CD4-positive, alpha-beta T cell treated with Interleukin-15 for 1 hour (primary cell): ENCODE results near the gene MEIOB.
A peak's percentile ranks its signal among the peaks of the same experiment; 100 is the strongest.

ENCODE experiments used
- DNase-seq: peaks from one replicate; pipeline ENCODE4 v3.0.0-alpha.2; 2020

MEIOB gene

DNA sequence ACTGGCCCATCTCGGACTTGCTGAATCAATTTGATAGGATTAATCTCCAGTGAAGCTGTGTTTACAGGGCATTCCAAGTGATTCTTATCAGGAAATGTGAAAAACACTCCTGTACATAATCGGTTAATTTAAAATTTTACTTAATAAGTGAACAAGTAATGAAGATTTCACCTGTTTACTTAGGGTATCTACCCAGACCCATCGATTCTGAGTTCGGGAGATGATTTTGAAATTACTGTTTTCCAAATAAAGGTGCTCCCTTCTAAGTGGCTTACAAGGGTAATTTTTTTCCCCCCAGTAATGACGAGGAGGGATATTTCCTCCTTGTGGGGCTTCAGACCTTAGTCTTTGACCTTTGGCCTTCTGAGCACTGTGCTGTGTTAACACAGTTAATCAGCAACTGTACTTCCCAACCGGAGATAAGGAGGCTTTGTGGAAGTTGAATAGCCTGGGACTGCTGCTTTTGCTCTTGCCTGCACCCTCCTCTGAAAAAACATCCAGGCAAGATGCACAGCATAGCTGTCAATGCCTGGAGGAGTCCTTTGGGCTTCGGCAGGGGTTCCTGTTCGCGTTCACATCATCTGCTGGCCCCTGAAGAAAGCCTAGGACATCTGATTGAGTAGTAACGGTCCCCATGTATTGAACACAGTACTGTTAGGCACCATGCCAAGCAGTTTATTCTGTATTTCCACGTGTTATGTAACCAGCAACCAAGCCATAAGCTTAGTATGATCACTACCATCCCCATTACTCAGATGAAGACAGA, 43.1 kb downstream of the MEIOB start:
- DNase-seq, result no peak

DNA sequence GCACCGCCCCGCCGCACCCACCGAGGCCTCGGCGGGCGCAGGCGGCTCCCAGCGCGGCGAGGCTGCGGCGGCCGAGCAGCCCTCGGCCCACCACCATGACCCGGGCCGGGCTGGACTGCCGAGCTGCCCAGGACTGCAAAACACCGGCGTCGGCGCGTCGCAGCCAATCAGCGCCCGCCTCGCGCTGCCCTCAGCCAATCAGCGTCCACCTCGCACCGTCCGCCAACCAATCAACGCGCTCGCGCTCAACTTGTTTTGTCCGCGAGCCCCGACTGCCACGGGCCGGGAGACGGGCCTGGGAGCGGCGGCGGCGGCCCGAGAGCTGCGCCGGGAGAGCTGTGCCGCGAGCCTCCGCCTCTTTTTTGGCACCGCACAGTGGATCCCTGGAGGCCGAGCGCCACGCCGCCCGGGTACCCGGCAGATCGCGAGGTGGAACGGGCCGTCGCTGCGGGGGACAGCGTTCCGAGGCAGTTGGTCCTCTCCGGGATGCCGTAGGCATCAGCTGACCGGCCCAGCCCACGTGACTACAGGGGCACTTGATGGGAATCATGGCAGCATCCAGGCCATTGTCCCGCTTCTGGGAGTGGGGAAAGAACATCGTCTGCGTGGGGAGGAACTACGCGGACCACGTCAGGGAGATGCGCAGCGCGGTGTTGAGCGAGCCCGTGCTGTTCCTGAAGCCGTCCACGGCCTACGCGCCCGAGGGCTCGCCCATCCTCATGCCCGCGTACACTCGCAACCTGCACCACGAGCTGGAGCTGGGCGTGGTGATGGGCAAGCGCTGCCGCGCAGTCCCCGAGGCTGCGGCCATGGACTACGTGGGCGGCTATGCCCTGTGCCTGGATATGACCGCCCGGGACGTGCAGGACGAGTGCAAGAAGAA, 45.0 kb downstream of the MEIOB start, which contains the start of the genes FAHD1 and HAGH:
Gene FAHD1, plus strand, starts transcription at position 516 of the 883 bp plus-strand sequence. Its CDS starts 33 bp downstream, at position 549.
Gene HAGH, minus strand, starts transcription at position 135 of the 883 bp plus-strand sequence. Its CDS starts 38 bp downstream, at position 97.
- DNase-seq, result peak; percentile 90

DNA sequence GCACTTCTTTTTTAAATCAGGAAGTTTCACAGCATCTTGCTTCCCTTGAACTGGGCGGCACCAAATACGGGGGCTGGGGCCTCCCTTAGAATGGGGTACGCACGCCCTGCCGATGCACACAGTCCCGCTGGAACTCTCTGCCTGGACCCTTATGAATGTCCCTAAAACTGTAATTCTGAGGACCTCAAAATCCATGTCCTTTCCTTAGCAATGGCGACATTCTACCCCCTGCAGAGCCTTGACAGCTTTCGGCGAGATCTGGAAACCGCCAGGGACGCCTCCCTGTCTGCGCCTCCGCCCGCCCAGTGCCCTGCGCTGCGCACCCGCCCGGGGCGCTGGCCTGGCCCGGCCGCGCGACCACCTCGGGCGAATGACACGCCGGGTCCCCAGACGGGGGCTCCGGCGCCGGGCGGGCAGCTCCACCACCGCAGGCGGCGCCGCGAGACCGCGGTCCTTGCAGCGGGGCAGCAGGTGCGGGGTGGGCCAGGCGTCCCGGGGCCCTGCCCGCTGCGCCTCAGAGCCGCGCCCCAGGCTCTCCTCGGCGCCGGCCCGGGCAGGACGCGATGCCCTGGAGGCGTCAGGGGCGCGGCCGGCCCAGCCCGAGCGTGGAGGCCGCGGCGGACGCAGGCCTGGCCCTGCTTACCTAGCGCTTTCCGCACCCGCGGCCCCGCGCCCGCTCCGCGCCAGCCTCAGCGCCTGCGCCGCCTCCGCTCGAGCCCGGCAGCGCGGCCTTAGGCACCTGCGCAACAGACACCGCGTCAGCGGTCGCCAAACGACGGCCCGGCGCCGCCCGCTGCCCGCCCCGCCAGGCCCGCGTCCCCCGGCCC, 45.9 kb downstream of the MEIOB start:
- DNase-seq, result no peak

GRCh38 chr16:1825381-1825863, 46.5 kb downstream of the MEIOB start:
- DNase-seq, result no peak

- no peak for DNase-seq
Measured at GRCh38 chr16:1823821-1824220, 48.1 kb downstream of the MEIOB start.

DNA sequence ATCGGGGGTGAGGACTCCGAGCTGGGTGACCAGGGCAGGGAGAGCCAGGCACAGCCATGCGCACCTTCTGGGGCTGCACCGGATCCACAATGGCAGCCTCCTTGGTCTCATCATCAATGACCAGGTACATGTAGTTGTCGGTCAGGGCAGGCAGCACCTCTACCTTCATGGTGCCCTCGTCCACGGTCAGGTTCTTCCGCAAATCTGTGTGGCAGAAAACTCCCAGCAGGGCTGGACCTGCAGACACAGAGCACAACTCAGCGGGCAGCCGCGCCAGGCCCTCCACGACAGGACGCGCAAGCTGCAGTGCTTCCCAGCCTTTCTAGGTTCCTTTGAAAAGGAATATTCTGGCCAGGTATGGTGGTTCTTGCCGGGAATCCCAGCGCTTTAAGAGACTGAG, 49.2 kb downstream of the MEIOB start:
- no peak for DNase-seq

- DNase-seq, result no peak
Measured at GRCh38 chr16:1821861-1822611, 49.9 kb downstream of the MEIOB start.

- no peak for DNase-seq
Measured at GRCh38 chr16:1820946-1821290, 51.0 kb downstream of the MEIOB start.

- no peak for DNase-seq
Measured at GRCh38 chr16:1820096-1820945, 51.6 kb downstream of the MEIOB start.

GRCh38 chr16:1819611-1820010, 52.4 kb downstream of the MEIOB start:
- DNase-seq, result no peak

DNA sequence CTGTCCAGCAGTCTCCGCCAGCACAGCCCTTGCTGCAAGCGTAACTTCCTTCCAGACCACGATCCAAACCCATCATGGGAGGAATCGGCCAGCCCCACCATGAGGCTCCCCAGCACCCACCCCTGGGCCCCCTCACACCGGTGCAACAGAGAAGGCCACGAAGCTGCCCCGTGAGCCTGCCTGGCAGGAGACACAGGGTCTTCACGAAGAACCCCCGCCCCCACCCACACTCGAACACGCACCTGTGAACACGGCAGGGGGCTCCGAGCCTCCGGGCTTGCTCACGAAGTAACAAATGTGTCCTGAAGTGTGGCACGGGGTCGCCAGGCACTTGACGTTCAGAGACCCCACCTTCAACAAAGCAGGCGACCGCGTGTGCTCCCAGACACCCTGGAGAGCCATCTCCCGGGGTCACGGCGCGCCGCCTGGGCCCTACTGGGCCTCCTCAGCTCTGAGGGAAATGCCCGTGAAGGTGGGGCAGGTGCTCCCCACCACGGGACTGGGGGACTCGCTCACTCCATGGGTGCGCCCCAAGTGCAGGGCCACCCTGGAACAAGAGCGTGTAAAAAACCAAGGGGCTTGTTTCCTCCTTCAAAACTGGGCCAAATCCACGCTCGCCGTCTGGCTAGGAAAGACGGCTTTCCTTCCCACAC, 53.0 kb downstream of the MEIOB start:
- DNase-seq, result no peak

GRCh38 chr16:1818204-1818872, 53.6 kb downstream of the MEIOB start:
- no peak for DNase-seq

DNA sequence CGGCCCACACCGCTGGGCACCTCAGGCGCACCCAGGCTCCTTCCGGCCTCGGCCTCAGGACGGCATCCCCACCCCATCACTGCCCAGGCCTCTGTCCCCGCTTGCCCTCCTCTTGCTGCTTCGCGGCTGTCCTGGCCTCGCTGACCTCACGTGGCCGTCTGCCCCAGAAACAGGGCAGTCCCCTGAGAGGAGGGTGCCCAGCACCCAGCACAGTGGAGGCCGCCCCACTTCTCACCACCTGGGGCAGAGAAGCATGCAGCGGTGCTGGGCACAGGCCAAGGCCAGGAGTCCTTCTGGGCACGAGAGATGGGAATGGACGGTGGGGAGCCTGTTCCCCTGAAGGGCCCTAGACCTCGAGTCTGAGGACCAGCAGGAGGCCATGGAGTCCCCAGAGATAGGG, 54.2 kb downstream of the MEIOB start:
- no peak for DNase-seq

DNA sequence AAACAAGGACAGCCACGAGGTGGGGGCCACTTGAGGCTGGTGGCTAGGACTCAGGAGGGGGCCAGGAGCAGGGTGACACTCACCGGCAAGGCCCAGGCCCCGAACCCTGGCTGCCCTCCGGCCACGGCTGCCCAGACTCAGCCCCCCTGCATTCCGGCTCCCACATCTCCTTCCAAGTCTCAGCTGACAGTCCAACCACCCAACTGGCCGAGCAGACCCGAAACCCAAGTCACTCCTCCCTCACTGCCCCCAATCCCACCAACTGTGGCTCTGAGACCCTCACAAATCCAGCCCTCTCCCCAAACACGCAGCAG, 54.7 kb downstream of the MEIOB start:
- no peak for DNase-seq

GRCh38 chr16:1816396-1817275, 55.3 kb downstream of the MEIOB start:
- no peak for DNase-seq

- no peak for DNase-seq
Measured at GRCh38 chr16:1815461-1815860, 56.5 kb downstream of the MEIOB start.

DNA sequence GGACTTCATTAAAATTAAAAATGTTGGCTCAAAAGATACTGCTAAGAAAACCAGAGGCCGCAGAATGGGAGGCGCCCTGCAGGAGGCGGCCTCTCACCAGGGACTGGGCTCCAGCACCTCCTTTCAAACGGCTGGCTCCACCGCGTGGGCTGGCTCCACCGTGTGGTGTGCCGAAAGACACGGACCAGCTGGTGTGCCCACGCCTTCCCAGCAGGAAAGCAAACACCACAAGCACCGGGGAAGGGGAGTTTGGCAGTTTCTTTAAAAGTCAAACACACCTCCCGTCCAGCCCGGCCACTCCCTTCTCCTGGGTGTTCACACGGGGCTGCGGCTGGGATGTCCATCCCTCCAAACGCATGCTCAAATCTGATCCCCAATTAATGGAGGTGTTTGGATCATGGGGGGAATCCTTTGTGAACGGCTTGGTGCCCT, 59.2 kb downstream of the MEIOB start:
- DNase-seq, result peak; percentile 52

DNA sequence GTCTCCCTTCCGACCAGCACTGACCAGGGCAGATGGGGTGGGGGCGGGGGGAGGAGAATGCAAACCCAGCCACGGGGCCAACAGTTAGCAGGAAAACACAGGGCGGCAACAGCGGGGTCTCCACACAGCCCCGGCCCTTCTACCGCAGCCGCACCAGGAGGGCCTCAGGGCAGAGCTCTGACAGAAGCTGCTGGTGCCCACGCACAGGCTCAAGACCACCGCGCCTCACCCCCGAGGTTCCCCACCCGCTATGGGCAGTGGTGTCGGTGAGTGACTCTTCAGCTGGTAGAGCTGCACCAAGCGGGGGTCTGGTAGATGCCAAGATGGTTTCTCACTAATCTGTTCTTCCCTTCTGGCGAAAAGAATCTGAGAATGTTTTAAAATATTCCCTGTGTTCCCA, 61.4 kb downstream of the MEIOB start:
- no peak for DNase-seq

DNA sequence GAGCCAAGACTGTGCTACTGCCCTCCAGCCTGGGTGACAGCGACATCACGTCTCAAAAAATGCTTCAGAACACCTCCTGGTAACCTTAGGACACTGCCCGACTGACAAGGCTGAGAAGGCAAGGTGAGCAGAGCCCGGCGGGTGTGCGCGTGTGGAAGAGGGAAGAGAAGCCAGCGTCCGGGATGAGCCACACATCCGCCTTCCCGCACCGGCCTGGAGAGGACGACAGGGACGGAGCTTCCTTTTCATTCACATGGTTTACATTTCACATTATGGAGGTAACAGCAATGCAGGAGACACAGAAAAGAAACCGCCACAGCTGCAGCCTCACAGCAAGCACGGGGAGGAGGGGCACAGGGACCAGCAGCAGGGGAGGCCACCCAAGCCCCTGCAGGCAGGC, 61.9 kb downstream of the MEIOB start:
- DNase-seq, result no peak
